ENCODE data around the gene EGFR. TPM values are rescaled to one million over a fixed set of nuclear protein-coding genes. Genes with fewer than 3 reads are reported as not detected.

EGFR gene
- total RNA-seq, 2 donors from 2014 or later = 57.8 to 63.4 TPM

DNA sequence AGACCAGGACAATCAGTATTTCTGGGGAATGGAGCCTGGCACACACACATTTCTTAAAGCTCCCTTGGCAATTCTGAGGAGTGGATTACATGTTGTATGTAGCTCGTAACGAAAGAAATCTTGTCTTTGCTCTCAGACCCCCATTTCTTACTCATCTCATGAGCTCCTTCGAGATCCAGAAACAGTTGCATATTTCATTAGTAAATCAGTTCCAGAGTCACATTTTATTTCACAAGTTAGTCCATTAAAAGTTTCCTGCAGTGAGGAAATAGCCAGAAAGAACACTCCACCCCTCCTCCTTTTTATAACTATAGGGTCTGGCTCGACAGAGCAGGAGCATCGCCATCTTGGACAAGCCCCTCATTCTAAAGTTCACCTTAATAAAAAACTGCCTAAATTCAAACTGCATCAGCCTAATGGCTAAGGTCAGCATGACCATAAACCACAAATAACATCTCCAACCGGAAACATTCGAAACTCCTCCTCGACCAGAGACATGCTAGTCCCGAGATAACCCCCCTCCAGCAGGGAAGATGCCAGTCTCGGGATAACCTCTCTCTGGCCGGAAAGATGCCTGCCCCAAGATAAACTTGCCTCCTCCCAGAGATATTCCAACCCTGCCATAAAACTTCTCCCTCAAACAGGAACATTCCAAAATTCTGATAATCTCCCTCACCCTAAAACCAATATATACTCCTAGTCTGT, 7.4 kb downstream of the EGFR start:
- no peaks in the 10 kb centered on the region for H3K36me3 ChIP-seq
- intact Hi-C loops (cut with DNase I) = loop anchor here (10.0 kb wide), 2 partner anchors 109 to 229 kb away; no protein-coding TSS in a partner anchor
- H3K9me3 ChIP-seq = no peaks in the 10 kb centered on the region
- H3K4me3 ChIP-seq = no peak overlapping the region
- no peak overlapping the region for H3K9ac ChIP-seq (ENCODE audit: low read depth in 2 of 2, low read length in 2 of 2)
- TF ChIP-seq, protein P1, sequence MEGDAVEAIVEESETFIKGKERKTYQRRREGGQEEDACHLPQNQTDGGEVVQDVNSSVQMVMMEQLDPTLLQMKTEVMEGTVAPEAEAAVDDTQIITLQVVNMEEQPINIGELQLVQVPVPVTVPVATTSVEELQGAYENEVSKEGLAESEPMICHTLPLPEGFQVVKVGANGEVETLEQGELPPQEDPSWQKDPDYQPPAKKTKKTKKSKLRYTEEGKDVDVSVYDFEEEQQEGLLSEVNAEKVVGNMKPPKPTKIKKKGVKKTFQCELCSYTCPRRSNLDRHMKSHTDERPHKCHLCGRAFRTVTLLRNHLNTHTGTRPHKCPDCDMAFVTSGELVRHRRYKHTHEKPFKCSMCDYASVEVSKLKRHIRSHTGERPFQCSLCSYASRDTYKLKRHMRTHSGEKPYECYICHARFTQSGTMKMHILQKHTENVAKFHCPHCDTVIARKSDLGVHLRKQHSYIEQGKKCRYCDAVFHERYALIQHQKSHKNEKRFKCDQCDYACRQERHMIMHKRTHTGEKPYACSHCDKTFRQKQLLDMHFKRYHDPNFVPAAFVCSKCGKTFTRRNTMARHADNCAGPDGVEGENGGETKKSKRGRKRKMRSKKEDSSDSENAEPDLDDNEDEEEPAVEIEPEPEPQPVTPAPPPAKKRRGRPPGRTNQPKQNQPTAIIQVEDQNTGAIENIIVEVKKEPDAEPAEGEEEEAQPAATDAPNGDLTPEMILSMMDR (IDR thresholded peaks at IDR 0.05) = no peak
- no peaks in the 10 kb centered on the region for H3K4me1 ChIP-seq
- H3K27me3 ChIP-seq = no peaks in the 10 kb centered on the region
- DNase-seq = no peak
- H3K27ac ChIP-seq = no peak overlapping the region

DNA sequence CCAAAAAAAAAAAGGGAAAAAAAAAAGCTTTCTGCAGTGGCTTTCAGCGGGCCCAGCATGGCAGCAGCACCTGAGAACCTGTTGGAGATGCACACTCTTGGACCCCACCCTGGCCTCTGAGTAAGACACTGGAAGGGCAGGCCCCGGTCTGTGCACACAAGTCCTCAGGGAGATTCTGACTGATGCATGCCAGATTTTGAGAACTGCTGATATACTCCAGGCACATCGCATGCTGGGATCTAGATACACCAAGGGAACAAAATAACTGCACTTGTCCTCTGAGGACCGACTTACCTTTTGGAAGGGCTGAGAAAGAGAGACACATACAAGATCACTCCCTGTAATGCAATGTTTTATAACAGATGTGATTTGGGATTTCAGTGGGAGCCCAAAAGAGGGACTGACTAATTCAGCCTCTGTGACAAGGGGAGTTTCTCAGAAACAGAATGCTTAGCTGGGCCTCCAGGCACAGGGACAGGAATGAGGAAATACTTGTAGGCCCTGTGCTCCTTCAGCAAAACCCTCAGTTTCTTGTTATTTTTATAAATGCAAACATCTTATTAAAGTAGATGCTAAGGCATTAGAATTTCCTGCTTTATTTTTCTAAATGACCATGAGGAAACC, 8.2 kb downstream of the EGFR start:
- H3K9me3 ChIP-seq = no peaks in the 10 kb centered on the region
- no peaks in the 10 kb centered on the region for H3K36me3 ChIP-seq
- H3K27ac ChIP-seq = no peak overlapping the region
- no peaks in the 10 kb centered on the region for H3K27me3 ChIP-seq
- H3K4me1 ChIP-seq = no peaks in the 10 kb centered on the region
- intact Hi-C loops (cut with DNase I) = loop anchor here (10.0 kb wide), 2 partner anchors 108 to 228 kb away; no protein-coding TSS in a partner anchor
- no peak overlapping the region for H3K4me3 ChIP-seq
- TF ChIP-seq, protein P1 (IDR thresholded peaks at IDR 0.05) = no peak
- H3K9ac ChIP-seq (ENCODE audit: low read depth in 2 of 2, low read length in 2 of 2) = no peak overlapping the region
- DNase-seq = no peak

DNA sequence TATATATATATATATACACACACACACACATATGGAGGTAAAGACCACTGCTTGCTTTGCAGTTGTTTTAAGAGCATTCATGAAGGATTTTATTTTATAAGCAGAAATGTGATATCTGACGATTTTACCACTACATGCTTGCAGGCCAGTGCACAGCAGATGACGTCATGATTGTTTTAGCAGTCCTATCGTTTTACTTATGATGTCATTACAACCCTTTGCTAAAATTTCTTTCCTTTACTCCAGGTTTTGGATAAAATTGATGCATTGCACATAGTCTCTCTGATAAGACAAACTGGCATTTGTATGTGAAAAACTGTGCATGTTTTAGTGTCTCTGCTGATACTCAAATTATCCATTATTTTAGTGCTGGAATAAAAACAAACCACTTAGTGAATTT, 9.2 kb downstream of the EGFR start:
- Histone ChIP-seq H3K27me3 (no peaks in the 10 kb centered on the region), H3K9ac (ENCODE audit: low read depth in 2 of 2, low read length in 2 of 2) (no peak overlapping the region), H3K4me3 (no peak overlapping the region), H3K4me1 (no peaks in the 10 kb centered on the region), H3K9me3 (no peaks in the 10 kb centered on the region), H3K27ac (no peak overlapping the region), H3K36me3 (no peaks in the 10 kb centered on the region)
- no peak for DNase-seq
- TF ChIP-seq, protein P1 (IDR thresholded peaks at IDR 0.05) = no peak
- intact Hi-C loops (cut with DNase I) = loop anchor here (10.0 kb wide), 2 partner anchors 107 to 227 kb away; no protein-coding TSS in a partner anchor

DNA sequence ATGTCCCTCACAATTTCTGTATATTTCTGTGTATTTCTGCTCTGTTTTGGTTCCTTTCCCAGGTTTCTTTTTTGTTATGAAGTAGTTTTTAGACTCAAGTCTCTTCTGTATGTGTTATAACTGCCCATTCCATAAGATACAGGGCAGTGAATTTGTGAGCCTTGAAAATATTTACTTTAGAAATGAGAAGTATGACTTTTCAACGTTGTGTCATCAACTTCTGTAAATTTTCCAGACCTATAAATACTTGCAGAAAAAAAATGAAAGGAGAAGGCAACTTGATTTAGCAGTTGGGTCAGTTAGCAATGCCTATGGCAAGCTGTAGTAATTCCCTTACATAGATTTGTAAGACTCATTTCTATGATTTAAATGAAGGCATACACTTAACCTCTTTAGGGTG, 11.5 kb downstream of the EGFR start:
- H3K9me3 ChIP-seq = no peaks in the 10 kb centered on the region
- H3K27me3 ChIP-seq = no peaks in the 10 kb centered on the region
- intact Hi-C loops (cut with DNase I) = no loop called here
- no peak for DNase-seq
- H3K4me3 ChIP-seq = no peak overlapping the region
- no peaks in the 10 kb centered on the region for H3K4me1 ChIP-seq
- no peaks in the 10 kb centered on the region for H3K36me3 ChIP-seq
- no peak overlapping the region for H3K9ac ChIP-seq (ENCODE audit: low read depth in 2 of 2, low read length in 2 of 2)
- TF ChIP-seq, protein P1 (IDR thresholded peaks at IDR 0.05) = no peak
- H3K27ac ChIP-seq = no peak overlapping the region

DNA sequence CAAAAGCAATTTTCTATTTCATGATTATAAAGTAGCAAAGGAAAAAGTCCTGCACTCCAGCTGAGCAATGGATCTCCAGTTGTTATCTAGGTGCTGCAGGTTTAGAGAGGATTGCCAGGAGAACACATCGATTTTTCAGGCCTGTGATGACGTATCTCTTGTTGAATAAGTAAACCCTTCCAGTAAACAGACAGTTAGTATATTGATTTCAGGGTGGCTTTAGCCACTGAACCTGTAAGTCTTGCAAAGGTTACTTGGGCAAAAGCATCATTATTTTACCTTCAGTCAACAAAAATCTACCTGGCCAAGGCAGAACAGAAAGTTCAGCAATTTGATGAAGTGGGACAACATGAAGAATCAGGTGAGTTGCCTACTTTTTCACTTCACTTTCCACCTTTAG, 12.3 kb downstream of the EGFR start:
- intact Hi-C loops (cut with DNase I) = no loop called here
- no peaks in the 10 kb centered on the region for H3K4me1 ChIP-seq
- H3K9ac ChIP-seq (ENCODE audit: low read depth in 2 of 2, low read length in 2 of 2) = no peak overlapping the region
- no peaks in the 10 kb centered on the region for H3K36me3 ChIP-seq
- H3K9me3 ChIP-seq = no peaks in the 10 kb centered on the region
- DNase-seq = no peak
- TF ChIP-seq, protein P1 (IDR thresholded peaks at IDR 0.05) = no peak
- no peak overlapping the region for H3K4me3 ChIP-seq
- H3K27me3 ChIP-seq = no peaks in the 10 kb centered on the region
- H3K27ac ChIP-seq = no peak overlapping the region
